HG02943 (cell line): Measurements from ENCODE around the gene SLC6A9.

Source experiments
- ATAC-seq: cut with Tn5 transposase; IDR thresholded peaks from one replicate; pipeline ENCODE4 v1.9.1; 2021; ENCODE audit warnings: mild to moderate bottlenecking, low read depth, moderate library complexity; ENCODE audit not compliant: unreplicated experiment

The SLC6A9 gene

DNA sequence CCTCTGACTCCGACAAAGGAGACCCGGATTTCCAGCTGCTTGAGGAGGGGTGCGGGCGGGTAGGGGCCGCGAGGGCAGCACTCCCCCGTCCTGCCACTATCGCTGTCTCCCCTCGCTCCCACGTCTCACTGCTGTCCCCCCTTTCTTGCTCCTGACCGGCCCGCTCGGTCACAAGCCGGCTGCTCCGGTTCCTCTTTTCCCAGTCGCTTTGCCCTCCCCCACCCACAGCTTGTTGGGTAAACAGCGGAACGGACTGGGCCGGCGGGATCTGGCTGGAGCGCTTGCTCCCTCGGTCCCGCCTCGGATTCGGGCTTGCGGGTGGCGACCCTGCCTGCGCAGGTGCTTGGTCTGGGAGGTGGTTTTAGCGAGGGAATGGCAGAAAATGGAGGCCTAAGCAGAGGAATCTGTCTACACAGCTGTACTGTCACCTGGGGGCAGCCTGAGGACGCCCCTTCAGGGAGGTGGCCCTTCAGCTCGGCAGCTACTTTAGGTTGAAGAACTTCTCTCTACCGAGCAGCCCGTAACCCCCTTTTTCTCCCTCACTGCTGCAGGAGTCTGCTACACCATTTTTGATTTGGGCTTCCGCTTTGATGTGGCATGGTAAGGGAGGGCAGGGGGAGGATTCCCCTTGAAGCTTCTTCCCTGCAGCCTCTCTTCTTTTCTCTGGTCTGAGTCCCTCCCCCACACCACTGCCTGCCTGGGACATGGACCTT, 55.9 kb downstream of the SLC6A9 start:
- peak; percentile 6 for ATAC-seq

DNA sequence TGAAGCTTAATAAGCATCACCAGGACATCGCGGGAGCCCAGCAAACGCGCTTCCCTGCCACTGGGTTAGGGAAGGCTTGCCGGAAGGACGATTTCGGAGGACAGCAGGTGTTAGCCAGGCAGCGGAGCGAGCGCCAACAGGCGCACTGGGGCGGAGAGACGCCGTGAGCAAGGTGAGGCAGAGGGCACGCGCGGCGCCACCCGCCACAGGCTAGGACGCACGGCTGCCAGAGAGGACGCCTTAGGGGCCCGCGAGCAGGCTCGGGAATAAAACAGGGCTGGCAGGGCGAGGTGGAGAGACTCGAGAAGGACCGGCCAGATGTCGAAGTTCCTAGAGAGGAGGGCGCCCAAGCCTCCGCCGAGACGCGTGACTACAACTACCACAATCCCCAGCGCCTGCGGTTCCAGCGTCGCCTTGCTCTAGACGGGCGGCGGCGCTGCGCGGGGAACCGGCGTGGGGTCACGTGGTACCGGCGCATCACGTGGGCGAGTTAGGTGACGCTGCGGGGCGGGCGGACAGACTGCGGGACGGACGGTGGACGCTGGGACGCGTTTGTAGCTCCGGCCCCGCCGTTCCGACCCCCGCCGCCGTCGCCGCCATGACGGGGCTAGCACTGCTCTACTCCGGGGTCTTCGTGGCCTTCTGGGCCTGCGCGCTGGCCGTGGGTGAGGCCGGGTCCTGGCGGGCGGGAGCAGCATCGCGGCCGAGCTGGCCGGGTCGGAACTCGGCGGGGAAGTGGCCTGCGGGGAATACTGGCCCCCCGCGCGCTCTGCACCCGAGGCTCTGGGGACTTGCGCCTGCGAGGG, 56.6 kb downstream of the SLC6A9 start, which contains the start of gene ATP6V0B:
Gene ATP6V0B (plus strand): TSS at position 518 of the 806 bp plus-strand sequence. CDS start 81 bp downstream, at position 599.
- ATAC-seq, result peak; percentile 56

DNA sequence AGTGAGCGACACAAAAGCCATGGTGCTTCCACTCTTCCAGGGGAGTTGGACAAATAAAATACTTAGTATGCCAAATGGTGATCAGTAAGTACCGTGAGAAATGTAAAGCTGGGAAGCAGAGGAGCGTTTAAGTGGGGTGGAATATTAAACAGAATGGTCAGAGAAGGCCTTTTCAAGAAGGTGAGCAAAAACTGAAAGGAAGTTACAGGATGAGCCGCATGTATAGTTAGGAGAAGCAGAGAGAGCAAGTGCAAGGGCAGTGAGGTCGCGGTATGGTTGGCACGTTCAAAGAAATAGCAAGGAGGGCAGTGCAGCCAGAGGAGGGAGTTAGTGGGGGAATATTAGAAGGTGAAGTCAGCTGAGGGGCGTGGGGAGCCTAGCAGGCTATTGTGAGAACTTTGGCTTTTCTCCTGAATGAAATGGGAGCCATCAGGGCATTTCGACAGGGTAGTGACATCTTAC, 57.2 kb downstream of the SLC6A9 start:
- no peak for ATAC-seq

DNA sequence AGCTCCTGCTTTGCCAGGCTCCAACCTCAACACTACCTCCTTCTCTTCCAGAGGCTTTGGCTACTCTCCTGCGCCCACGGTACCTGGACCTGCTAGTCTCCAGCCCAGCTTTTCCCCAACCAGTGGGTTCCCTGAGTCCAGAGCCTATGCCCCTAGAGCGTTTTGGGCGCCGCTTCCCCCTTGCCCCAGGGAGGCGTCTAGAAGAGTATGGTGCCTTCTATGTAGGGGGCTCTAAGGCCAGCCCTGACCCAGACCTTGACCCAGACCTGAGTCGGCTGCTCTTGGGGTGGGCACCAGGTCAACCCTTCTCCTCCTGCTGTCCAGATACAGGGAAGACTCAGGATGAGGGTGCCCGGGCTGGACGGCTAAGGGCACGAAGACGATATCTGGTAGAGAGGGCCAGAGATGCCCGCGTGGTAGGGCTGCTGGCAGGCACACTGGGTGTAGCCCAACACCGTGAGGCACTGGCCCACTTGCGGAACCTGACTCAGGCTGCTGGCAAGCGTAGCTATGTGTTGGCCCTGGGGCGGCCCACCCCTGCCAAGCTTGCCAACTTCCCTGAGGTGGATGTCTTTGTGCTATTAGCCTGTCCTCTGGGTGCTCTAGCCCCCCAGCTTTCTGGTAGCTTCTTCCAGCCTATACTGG, 59.8 kb downstream of the SLC6A9 start:
- ATAC-seq, result no peak

DNA sequence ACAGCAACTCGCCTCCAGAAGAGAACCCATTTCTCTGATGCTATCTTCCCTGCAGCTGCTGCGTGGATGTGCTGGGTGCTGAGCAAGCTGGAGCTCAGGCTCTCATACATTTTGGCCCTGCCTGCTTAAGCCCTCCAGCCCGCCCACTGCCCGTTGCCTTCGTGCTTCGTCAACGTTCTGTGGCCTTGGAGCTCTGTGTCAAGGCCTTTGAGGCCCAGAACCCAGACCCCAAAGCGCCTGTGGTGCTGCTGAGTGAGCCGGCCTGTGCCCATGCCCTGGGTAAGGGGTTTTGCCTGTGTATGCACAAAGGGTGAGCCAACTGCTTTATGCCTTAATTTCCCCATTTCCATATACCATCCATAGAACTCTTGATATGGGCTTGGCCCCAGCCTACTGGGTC, 60.4 kb downstream of the SLC6A9 start:
- no peak for ATAC-seq

DNA sequence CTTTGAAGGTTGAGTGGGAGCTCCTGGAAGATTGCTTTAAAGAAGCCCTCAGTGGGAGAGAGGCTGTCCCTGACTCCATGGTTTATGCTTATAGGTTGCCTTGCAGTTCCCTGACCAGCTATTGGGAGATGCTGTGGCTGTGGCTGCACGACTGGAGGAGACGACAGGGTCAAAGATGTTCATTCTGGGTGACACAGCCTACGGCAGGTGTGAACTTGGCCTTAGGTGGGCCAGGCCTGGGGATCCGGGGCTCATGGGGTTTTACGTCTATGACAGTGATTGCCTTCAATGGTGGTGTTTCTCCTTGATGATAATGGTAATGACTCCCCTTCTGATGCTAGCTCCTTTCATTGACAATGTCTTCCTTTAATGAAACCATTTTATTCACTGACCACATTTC, 60.8 kb downstream of the SLC6A9 start:
- no peak for ATAC-seq

DNA sequence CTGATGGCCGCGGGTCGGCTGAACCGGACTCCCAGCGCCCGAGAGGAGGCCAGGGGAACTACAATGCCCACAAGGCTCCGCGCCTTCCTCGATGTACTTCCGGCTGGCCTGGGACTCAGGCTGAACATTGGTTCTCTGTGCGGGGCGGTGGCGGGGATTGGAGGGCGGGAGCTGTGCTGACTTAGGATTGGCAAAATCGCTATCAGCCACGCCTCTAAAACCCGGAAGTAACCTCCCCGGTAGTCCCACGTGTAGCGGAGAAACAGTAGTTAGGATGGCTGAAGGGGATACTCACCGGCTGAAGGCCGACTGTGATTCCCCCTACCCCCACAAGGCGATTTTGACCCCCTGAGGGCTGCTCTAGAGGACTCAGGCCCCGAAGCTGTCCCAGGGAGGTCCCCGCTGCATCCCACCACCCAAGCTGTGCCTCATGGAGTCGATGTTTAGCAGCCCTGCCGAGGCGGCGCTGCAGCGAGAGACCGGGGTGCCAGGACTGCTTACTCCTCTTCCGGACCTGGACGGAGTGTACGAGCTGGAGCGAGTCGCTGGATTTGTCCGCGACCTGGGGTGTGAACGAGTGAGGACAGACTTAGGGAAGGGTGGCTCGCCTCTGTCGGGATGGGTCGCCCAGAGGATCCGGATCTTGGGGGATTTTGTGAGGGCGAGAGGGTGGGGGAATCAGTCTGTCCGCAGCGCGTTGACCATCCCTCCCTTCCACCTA, 61.4 kb downstream of the SLC6A9 start, which contains the start of gene DPH2:
Gene DPH2 (plus strand): TSS at position 265 of the 721 bp plus-strand sequence. CDS start 166 bp downstream, at position 431.
- peak; percentile 78 for ATAC-seq

DNA sequence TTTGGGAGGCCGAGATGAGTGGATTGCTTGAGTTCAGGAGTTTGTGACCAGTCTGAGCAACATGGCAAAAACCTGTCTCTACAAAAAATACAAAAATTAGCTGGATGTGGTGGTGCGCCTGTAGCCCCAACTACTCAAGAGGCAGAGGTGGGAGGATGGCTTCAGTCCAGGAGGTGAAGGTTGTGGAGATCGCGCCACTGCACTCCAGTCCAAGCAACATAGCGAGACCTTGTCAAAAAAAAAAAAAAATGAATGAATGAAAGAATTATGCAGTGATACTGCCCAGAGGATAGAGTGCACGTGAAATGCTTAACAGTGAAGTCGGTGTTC, 61.9 kb downstream of the SLC6A9 start:
- no peak for ATAC-seq

DNA sequence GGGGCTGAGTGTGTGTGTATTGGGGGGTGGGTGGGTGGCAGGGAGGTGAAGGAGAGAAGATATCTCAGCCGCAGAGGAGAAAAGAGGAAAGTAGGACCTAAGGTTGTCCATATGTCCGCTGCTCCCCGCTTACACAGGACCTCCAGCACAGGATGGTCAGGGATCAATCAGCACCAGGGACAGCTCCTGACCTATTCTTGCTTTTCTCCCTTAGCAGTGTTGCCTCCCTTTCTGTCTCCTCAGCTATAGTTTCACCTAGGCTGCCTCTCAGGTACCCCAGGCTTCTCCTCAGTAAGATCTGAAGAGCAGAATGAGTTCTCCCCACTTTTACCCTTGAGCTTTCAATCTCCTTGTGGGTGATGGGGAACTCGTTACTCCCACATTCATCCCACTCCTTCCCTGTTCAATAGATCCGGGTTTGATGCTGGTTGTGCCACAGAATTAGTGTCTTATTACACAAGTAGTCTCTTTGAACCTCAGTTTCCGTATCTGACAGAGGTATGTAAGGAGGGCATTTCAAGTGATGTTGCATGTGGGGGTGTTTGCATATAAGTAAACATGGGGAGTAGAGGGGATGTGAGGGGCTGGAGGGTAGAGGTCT, 62.8 kb downstream of the SLC6A9 start:
- ATAC-seq, result no peak

DNA sequence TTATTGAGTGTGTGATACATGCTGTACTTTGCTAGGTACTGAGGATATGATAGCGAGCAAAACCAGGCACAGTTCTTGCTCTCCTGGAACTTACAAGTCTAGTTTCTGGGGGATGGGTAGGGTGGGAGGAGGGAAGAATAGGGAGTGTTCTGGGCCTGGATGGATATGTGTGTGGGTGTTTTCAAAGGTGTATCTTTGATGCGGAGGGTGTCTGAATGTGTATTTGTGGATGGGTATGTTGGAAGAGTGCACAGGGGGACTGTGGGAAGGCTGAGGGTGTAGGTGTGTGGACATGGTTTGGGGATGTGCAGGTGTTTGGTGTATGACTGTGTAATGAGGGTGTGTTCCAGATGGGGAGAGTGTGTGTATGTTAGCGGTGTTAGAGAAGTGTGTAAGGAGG, 65.9 kb downstream of the SLC6A9 start:
- ATAC-seq, result no peak

DNA sequence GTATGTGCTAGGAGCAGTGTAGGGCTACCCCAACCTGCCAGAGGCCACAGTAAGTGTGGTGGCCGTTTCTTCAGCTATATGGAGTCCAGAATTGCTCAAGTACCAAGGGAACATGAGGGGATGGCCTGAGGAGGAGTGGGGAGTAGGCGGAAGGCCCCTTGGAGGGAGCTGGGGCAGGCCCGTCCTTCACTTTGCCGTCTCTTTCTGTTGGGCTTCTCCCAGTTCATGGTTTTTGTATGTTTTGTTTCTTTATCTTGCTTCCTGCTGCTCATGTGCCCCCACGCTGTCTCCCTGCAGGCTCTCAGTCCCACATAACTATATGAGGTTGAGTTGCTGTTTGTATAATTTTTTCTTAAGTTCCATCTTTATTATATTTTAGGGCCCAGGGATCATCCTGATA, 67.4 kb downstream of the SLC6A9 start:
- ATAC-seq, result no peak

DNA sequence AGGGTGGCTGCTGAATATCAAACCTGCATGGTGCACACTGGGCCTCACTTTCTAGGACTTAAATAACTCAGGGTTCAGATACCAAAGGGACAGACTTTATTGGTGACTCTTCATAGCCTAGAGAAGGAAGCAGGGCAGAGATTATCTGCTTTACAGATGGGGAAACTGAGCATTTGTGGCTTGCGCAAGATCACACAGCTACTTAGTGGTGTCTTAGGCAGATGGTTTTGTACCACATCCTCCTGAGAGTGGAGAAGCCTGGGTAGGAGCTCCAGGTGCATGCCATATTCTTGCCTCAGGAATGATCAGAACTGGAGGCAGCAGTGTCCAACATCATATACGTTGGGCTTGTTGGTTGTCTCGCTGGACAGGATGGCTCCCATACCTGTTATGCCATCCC, 68.3 kb downstream of the SLC6A9 start:
- no peak for ATAC-seq

DNA sequence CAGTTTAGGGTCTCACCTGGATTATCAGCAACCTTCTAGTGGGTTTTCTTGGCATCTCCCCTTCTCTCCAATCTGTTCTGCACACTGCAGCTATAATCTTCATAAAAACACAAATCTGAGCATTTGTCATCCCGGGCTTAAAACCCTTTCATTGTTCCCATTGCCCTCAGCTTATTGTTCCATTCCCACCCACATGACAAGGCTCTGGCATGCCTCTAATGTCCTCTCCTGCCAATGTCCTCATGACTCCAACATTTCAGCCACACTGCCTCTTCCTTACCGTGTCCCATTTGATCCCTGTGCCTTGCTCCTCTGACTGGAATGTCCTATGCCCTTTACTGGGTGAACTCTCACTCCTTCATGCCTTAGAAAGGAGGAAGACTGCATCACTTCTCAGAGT, 68.9 kb downstream of the SLC6A9 start:
- ATAC-seq, result no peak

DNA sequence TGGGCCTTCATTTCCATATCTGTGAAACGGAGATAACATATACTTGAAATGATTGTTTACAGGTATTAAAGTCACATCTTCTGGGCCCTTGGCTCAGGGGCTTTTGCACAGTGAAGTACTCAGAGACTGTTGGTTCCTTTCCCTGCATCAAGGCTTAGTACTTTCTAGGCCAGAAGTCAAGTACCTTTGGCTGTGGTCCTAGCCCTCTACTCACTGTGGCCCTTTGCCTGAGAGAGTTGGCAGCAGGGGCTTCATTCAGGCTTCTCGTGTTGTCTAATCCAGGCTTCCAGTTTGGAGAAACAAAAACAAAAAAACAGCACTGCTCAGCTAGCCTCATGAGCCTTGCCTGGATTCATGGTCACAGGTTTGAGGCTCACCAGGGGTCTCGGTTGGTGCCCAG, 69.6 kb downstream of the SLC6A9 start:
- no peak for ATAC-seq

DNA sequence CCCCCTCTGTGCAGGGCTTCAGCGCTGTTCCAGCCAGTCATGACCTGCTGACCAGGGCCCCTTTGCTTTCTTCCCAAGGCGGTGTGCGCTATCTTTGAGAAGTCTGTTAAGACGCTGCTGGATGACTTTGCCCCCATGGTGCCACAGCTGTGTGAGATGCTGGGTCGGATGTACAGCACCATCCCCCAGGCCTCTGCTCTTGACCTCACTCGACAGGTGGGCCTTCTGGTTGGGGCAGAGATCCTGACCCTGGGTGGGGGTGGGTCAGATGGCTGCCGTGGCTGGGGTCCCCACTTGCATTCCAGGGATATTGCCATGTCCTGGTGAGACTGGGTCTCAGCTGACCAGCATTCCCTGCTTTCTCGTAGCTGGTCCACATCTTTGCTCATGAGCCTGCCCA, 70.5 kb downstream of the SLC6A9 start:
- no peak for ATAC-seq

DNA sequence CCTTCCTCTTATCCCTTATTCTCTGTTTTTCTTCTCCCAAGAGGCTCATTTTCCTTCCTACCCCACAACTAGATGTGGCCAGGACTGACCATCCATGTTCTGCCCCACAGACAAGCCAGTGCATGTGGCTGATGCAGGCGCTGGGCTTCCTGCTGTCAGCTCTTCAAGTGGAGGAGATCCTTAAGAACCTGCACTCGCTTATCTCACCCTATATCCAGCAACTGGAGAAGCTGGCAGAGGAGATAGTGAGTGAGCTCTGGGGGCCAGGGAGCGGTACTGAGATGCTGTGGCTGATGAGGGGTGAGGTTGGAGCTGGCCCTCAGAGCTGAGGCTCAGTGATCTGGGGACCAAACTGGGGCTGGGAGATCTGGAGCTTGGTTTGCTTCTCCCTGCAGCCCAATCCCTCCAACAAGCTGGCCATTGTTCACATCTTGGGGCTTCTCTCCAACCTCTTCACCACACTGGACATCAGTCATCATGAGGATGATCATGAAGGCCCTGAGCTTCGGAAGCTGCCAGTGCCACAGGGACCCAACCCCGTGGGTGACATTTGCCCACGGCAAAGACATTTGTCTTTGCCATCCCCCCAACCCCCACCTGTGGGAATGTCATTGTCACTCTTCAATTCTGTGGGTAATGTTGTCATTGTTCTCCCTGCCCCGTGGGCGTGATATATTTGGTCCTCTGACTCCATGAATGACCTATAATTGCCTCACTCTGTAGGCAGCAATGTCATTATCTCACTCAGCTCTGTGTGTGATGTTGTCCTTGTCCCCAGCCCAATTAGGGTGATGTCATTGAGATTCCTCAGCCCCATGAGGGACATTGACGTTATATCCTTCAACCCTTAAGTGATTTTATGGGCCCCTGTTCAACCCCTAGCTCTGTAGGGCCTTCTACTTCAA, 72.7 kb downstream of the SLC6A9 start:
- no peak for ATAC-seq

DNA sequence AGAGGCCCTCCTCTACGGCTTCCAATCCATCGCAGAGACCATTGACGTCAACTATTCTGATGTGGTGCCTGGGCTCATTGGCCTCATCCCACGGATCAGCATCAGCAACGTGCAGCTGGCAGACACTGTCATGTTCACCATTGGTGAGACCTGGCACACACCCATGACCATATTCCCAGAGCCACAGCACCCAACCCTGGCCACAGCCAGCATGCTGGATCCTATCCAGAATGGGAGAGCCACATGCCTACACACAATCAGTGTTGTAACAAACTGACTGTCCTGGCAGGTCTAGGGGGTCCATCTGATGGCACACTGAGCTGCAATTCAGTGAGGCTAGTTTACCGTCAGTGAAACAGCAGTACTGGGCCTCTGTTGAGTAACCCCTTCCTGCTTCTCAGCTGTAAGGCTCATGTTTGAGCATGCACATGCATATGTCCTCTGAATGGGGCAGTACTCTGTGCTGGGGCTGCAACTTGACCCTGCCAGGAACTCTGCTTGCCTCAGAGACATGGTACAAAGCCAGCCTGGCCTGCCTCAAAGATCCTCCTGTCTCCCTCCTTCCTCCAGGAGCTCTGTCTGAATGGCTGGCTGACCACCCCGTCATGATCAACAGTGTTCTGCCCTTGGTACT, 73.7 kb downstream of the SLC6A9 start:
- no peak for ATAC-seq

DNA sequence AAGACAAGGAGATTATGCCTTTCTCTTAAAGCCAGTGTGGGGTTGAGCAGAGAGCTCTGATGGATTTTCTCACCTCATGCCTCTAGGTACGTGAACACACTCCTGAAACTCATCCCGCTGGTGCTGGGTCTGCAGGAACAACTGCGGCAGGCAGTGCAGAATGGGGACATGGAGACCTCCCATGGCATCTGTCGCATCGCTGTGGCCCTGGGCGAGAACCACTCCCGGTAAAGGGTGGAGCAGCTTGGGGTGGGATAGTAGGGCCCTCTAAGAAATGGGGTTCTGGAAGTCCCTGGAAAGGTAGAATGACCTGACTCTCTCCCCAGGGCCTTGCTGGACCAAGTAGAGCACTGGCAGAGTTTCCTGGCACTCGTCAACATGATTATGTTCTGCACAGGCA, 75.0 kb downstream of the SLC6A9 start:
- ATAC-seq, result no peak

DNA sequence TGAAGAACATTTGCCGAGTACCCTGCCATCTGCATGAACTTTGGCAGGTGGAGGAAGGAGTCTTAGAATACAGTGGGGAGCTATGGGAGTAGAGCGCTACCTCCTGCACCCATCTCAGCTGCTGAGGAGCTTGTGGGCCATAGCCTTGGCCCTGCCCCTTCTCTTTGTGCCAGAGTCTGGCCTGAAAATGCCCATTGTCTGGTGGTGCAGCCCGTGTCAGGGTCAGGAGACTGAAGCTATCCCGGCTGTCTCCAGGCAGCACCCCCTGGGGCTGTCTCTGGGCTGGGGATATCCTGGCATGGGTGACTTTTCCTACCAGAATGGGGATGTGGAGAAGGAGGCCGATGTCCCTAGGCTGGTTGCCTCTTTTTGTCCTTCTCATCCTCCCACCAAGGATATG, 77.2 kb downstream of the SLC6A9 start:
- ATAC-seq, result no peak
